Thyroid gland (tissue), 4 donors: Measurements from ENCODE around the gene CHRNA7. TPM values are rescaled to one million over a fixed set of nuclear protein-coding genes. Genes with fewer than 3 reads are reported as not detected.

ENCODE experiments used
- DNase-seq, 2 donors: peaks; one replicate each; pipeline ENCODE4 v3.0.0-alpha.2; 2019
- H3K27ac ChIP-seq, 3 donors: fragments of 200-600 bp; sonication (generic); 1 replicate in 2 of 3; 2 replicates in 1 of 3; pipeline ENCODE4 v1.5.1; 2016 to 2019; ENCODE audit warnings: mild to moderate bottlenecking in 1 of 3, moderate library complexity in 1 of 3
- H3K27me3 ChIP-seq: fragments of 200-600 bp; sonication (generic); one replicate; pipeline ENCODE4 v1.5.1; 2019
- H3K36me3 ChIP-seq, 2 donors: fragments of 200-600 bp; sonication (generic); one replicate each; pipeline ENCODE4 v1.5.1; 2016 to 2019
- H3K4me1 ChIP-seq, 2 donors: fragments of 200-600 bp; sonication (generic); one replicate each; pipeline ENCODE4 v1.5.1; 2017 to 2019
- H3K4me3 ChIP-seq, 3 donors: fragments of 200-600 bp; sonication (generic); replicated peaks in 1 of 3; 1 replicate in 2 of 3; 2 replicates in 1 of 3; pipeline ENCODE4 v1.5.1; 2016; ENCODE audit warnings: mild to moderate bottlenecking in 1 of 3
- H3K9me3 ChIP-seq: fragments of 200-600 bp; sonication (generic); one replicate; pipeline ENCODE4 v1.5.1; 2017
- POLR2A ChIP-seq, 2 donors: fragments of 450-650 bp; IDR thresholded peaks; one replicate each; pipeline ENCODE4 v1.6.1; 2017; ENCODE audit warnings: antibody characterized with exemption in 2 of 2, mild to moderate bottlenecking in 2 of 2, moderate library complexity in 1 of 2
- WGBS, 2 donors: methylation state at CpG; one replicate each; pipeline ENCODE4 v1.1.5; 2017; 5-methylcytosine and 5-hydroxymethylcytosine counted together
- intact Hi-C: fragments of 100-400 bp; cut with DNase I; formaldehyde crosslinking; loops from one replicate; pipeline ENCODE4 v1.15.1; 2023
- total RNA-seq, 4 donors: library from RNA; depleted of rRNA; stranded (reverse); fragments of >200 nt; gene quantifications; one replicate each; pipeline ENCODE4 v1.2.3, GENCODE V29; 2016
- TF ChIP-seq, protein P1 (sequence below), 6 experiments: fragments of 200-600 bp in 3 of 6; fragments of 450-650 bp in 3 of 6; sonication (generic) in 3 of 6; IDR thresholded peaks; one replicate each; pipeline ENCODE4 v1.5.1; 2016 to 2019; ENCODE audit warnings: antibody characterized with exemption in 6 of 6, mild to moderate bottlenecking in 2 of 6, inconsistent platforms in 1 of 6, moderate library complexity in 1 of 6

The CHRNA7 gene
- total RNA-seq, 4 donors from 2014 or later = 10.2 to 12.6 (median 12.0) TPM

DNA sequence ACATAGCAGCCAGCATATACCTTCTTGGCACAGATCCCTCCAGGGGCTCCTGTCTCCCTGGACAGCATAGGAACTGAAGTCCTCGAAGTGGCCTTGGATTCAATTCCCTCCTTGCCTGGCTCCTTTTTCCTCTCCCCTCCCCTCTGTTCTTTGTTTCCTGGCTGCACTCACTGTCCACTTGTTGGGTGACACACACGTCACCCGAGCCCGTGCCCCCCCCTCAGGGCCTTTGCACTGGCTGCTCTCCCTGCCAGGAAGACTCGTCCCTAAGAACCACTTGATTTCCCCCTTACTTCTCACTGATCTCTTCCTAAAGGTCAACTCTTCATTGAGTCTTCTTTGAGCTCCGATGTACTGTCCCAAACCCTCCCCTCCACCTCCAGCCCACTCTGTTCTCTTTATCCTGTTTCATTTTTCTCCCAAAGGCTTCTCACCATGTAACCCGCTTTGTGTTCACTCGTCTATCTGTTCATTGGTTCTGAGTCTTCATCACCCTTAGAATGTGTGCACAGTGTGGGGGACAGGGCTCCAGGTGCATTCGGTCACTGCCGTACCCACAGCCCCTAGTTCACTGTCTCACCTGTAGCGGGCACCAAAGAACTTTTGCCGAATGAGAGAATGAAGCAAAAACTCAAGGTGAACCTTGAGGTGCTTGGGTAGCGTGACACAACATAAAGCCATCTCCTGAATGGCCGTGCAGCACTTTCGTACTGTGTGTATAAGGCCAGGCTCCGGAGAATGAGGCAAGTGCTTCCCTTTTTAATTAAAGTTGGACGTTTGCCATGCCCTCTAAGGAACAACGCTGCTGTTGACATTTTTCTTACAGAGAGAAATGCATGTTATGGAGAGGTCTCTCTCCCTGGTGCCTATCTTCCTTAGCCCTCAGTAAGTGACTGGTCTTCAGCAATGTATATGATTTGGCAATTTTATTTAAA, 74.0 kb downstream of the CHRNA7 start:
- Histone ChIP-seq H3K9me3 (no peaks in the 10 kb centered on the region), H3K36me3 (no peaks in the 10 kb centered on the region), H3K4me1 (no peaks in the 10 kb centered on the region), H3K27ac (no peak overlapping the region), H3K4me3 (no peak overlapping the region), H3K27me3 (no peaks in the 10 kb centered on the region)
- intact Hi-C loops = no loop called here
- 63 to 71% methylated on average over 18 of the region's 18 CpGs for WGBS, 2 donors
- no peak for TF ChIP-seq POLR2A (IDR thresholded peaks at IDR 0.05)
- TF ChIP-seq, protein P1, sequence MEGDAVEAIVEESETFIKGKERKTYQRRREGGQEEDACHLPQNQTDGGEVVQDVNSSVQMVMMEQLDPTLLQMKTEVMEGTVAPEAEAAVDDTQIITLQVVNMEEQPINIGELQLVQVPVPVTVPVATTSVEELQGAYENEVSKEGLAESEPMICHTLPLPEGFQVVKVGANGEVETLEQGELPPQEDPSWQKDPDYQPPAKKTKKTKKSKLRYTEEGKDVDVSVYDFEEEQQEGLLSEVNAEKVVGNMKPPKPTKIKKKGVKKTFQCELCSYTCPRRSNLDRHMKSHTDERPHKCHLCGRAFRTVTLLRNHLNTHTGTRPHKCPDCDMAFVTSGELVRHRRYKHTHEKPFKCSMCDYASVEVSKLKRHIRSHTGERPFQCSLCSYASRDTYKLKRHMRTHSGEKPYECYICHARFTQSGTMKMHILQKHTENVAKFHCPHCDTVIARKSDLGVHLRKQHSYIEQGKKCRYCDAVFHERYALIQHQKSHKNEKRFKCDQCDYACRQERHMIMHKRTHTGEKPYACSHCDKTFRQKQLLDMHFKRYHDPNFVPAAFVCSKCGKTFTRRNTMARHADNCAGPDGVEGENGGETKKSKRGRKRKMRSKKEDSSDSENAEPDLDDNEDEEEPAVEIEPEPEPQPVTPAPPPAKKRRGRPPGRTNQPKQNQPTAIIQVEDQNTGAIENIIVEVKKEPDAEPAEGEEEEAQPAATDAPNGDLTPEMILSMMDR (IDR thresholded peaks at IDR 0.05) = no peak
- no peak for DNase-seq

DNA sequence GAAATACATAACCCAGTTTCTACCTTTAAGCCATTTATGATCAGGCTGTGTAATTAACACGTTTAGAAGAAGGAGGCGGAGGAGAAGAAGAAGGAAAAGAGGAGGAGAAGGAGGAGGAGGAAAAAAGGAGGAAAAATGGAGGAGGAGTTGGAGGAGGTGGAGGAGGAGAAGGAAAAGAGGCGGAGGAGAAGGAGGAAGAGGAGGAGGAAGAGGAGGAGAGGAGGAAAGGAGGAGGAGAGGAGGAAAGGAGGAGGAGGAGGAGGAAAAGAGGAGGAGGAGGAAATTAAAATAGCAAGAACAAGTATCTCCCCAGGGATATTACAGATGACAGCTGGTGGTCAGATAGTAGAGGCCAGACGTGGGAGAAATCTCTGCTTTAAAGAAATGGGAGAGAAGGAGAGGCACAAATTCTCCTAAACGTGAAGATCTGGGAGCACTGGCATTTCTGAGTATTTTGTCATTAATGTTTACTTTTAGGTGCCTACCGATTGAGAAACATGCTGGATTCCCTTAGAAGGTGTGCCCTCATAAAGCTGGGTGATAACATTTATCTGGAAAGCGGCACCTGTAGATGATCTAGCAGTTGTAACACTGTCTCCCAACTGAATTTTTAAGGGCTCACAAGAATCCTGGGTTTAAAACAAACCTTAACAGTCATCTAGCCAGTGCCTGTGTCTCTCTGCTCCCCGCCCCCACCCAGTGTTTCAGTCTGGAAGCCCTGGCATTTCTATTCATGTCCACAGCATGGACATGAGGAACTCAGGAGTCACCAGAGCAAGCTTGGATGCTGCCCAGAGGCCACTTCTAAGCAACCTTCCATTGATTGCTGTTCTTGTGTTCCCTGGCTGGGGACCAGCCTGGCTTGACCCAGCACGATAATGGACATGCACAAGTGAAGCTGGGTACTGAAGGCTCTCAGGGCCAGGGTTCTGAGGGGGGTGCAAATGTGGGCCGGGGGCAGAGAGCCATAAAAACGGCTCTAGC, 75.2 kb downstream of the CHRNA7 start:
- DNase-seq = peak; percentile 91 to 92
- H3K4me3 ChIP-seq = no peak overlapping the region
- H3K9me3 ChIP-seq = no peaks in the 10 kb centered on the region
- H3K4me1 ChIP-seq = no peaks in the 10 kb centered on the region
- H3K27me3 ChIP-seq = no peaks in the 10 kb centered on the region
- H3K27ac ChIP-seq = no peak overlapping the region
- no peaks in the 10 kb centered on the region for H3K36me3 ChIP-seq
- intact Hi-C loops = no loop called here
- WGBS, 2 donors = 51 to 55% methylated on average over 11 of the region's 11 CpGs
- TF ChIP-seq, protein P1 (IDR thresholded peaks at IDR 0.05) = no peak
- TF ChIP-seq POLR2A (IDR thresholded peaks at IDR 0.05) = no peak

DNA sequence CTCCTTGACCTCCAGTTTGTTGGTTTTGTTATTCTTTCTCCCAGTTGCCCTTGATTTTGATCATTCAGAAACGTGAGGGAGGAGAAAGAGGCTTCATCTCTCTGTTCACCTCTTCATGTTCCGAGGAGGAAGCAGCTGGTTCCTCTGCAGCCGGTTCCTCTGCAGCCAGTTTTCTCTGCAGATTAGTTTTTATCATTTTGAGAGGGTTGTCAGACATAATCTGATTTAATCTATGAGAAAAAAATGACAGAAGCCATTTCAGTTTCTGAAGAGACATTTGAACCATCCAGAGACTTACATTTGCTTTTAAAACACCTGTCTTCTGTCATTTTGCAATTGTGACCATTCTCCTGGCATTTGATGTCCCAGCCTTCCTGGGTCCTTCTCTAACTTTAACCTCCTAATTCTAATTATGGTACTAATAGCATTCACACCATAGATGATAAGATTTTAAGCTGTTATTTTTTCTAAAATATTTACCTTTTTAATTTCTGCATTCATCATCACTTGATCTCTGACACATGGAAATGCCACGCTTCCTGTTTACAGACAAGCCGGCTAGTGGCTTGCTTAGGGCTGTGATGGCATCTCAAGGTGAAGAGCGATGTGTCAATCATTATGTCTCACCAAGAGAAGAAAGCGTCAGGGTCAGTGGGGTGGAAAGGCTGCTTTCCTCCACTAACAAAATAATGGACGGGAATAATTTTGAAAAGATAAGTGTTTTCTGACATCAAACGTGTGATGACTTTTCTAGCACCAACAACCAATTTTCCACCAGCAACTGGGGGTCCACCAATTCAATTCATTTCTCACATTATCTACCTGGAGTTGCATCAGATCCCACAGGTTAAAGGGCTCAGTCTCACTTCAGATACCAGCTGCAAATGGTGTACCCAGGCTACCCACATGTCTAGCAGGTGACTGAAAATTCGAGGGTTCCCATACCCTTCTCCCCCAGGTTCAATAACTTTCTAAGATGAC, 76.4 kb downstream of the CHRNA7 start:
- Histone ChIP-seq H3K9me3 (no peaks in the 10 kb centered on the region), H3K4me3 (no peak overlapping the region), H3K27me3 (no peaks in the 10 kb centered on the region), H3K36me3 (no peaks in the 10 kb centered on the region), H3K27ac (no peak overlapping the region), H3K4me1 (no peaks in the 10 kb centered on the region)
- intact Hi-C loops = no loop called here
- no peak for TF ChIP-seq POLR2A (IDR thresholded peaks at IDR 0.05)
- TF ChIP-seq, protein P1 (IDR thresholded peaks at IDR 0.05) = no peak
- 64 to 67% methylated on average over 10 of the region's 10 CpGs for WGBS, 2 donors
- no peak for DNase-seq

DNA sequence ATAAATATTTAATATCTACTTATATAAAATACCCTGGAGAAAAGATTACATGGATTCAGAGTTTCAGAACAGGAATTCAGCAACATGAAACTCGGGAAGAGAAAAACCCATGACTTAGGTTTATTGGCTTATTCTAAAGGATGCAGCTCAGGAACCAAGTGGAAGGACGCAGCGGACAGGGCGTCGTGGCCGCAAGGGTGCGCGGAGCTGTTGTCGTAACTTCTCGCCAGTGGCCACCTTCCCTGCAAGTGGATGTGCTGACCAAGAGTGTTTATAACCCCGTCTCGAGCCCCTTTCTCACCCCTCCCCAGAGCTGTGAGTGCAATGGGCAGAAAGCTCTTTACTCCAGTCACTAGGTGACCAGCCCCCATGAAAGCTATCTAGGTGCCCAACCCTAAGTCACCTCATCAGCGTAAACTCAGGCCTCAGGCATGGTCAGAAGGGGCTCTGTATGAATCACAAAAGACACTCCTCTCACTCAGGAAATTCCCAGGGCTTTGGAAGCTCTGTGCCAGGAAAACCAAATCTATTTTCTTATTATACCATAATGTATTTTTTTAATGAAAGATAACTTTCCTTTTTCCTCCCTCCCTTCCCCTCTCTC, 77.3 kb downstream of the CHRNA7 start:
- Histone ChIP-seq H3K27ac (no peak overlapping the region), H3K27me3 (no peaks in the 10 kb centered on the region), H3K4me3 (no peak overlapping the region), H3K36me3 (no peaks in the 10 kb centered on the region), H3K4me1 (no peaks in the 10 kb centered on the region), H3K9me3 (no peaks in the 10 kb centered on the region)
- WGBS, 2 donors = 91 to 92% methylated on average over 13 of the region's 13 CpGs
- intact Hi-C loops = no loop called here
- TF ChIP-seq, protein P1 (IDR thresholded peaks at IDR 0.05) = no peak
- no peak for TF ChIP-seq POLR2A (IDR thresholded peaks at IDR 0.05)
- DNase-seq = no peak
